ENCODE data around the gene ZBTB12. TPM values are rescaled to one million over a fixed set of nuclear protein-coding genes. Genes with fewer than 3 reads are reported as not detected.

The ZBTB12 gene
- total and polyA plus RNA-seq, 2 of the 13 experiments (the other 11 are each of a cell fraction or from before 2014, with no cell fraction given), result 4.8 to 6.0 TPM

- H3K27me3 ChIP-seq (ENCODE audit: control insufficient read depth in 1 of 2, insufficient read depth in 2 of 2, low read length in 2 of 2), result peaks cover 1 to 6% of the 10 kb centered on the region in 2 experiments; a peak in 1 of 5 replicates
- H3K79me2 ChIP-seq (ENCODE audit: insufficient read depth, low read length), result peaks cover 3% of the 10 kb centered on the region
- no peak overlapping the region for H3K9ac ChIP-seq (ENCODE audit: insufficient read depth, low read depth, low read length)
- no peak for ATAC-seq
- intact Hi-C loops (cut with micrococcal nuclease; ENCODE audit: unreplicated experiment) (loop anchor here (2.0 kb wide), 2 partner anchors 19 to 41 kb away; no protein-coding TSS in a partner anchor), in situ Hi-C loops (cut with HindIII; ENCODE audit: extremely low pct_ligation_motif_present, low pct_unique_long_range_greater_than_20kb) (loop anchor here (5.0 to 25.0 kb wide), 2 partner anchors 43 to 1058 kb away; partner anchors contain the start of genes BRD2, CFB and HLA-DMA)
- ChIA-PET CTCF (ENCODE audit: low intra/inter-chr PET ratio, low total read pairs) (no interaction called here), POLR2A (interaction anchor here (0.7 to 5.6 kb wide), 5 partner anchors 25 to 47 kb away, joined by 3 to 69 read pairs (median 6); partner anchors contain the start of genes CFB and NEU1)
- DNase-seq (ENCODE audit: low spot score), result no peak
- no peak overlapping the region for H3K4me3 ChIP-seq (replicated peaks in 1 of 3; ENCODE audit: insufficient read depth in 1 of 3, low read depth in 2 of 3, low read length in 3 of 3)
- H3K4me2 ChIP-seq (ENCODE audit: low read depth, low read length), result no peak overlapping the region
- no peak overlapping the region for H3K27ac ChIP-seq (ENCODE audit: extremely low read length, insufficient read depth, low read length)
- H2AFZ ChIP-seq (ENCODE audit: low read length), result no peak overlapping the region
- 51% methylated on average over 3 of the region's 3 CpGs for WGBS (ENCODE audit: low lambda C conversion rate)
- H4K20me1 ChIP-seq (ENCODE audit: insufficient read depth, low read length), result no peaks in the 10 kb centered on the region
- no peak for FAIRE-seq
- no peak for TF ChIP-seq NR2C2 (CRISPR knock-in tag; IDR thresholded peaks at IDR 0.05; ENCODE audit: borderline replicate concordance)
- no peak for TF ChIP-seq SMAD9 (CRISPR knock-in tag; IDR thresholded peaks at IDR 0.05)
- TF ChIP-seq ZBTB3 (CRISPR knock-in tag; IDR thresholded peaks at IDR 0.05; ENCODE audit: borderline replicate concordance, low read depth), result no peak
- no peak for TF ChIP-seq SP4 (CRISPR knock-in tag; IDR thresholded peaks at IDR 0.05)
- TF ChIP-seq RXRB (CRISPR knock-in tag; IDR thresholded peaks at IDR 0.05; ENCODE audit: borderline replicate concordance), result no peak
- TF ChIP-seq RNF2 (conservative IDR thresholded peaks at IDR 0.05; ENCODE audit: low read depth), result no peak
- TF ChIP-seq AFF4 (CRISPR knock-in tag; IDR thresholded peaks at IDR 0.05), result no peak
- no peak for TF ChIP-seq THAP9 (CRISPR knock-in tag; IDR thresholded peaks at IDR 0.05; ENCODE audit: borderline replicate concordance)
- BruUV-seq (replicated peaks), result no TSS peak
- peaks cover 64% of the 10 kb centered on the region for H3K4me1 ChIP-seq (ENCODE audit: insufficient read depth, low read length)
- no peaks in the 10 kb centered on the region for H3K9me3 ChIP-seq (ENCODE audit: low read length)
- no peaks in the 10 kb centered on the region for H3K36me3 ChIP-seq (replicated peaks in 1 of 2; ENCODE audit: control insufficient read depth in 1 of 2, insufficient read depth in 2 of 2, low read length in 2 of 2)
Observed at GRCh38 chr6:31903957-31904356, 2.1 kb upstream of the ZBTB12 start.

Data from HepG2 (cell line).